Measurements from ENCODE around the gene AIDA. TPM values are rescaled to one million over a fixed set of nuclear protein-coding genes. Genes with fewer than 3 reads are reported as not detected.

Gene AIDA
- polyA plus RNA-seq, 2 of the 4 experiments (the other 2 are of a cell fraction) = 50.3 to 90.1 TPM

DNA sequence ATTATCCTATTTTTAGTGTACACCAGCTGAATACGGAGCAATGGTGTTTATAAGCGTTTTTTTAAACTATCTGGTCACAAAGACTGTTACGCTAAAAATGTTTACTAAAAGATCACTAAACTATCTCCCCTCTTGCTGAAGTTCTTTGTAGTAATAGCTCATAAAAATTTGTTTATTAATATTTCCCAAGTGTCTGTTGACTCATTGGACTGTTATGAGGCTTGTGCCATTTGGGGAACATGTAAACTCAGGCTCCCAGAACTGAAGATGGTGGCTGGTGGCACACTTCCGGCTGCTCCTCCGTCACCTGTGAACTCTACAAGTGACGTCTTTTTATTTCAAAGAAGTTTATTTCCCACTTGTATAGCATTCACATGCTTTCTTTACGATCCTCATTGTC lies 46.3 kb downstream of the AIDA start:
- POLR2A ChIA-PET = no interaction called here
- FAIRE-seq = no peak
- H3K9me3 ChIP-seq = no peaks in the 10 kb centered on the region
- 90% methylated on average over 7 of the region's 7 CpGs for WGBS (ENCODE audit: missing lambda C conversion rate)
- TF ChIP-seq POLR2AphosphoS2 (conservative IDR thresholded peaks at IDR 0.05; ENCODE audit: low read length) = no peak
- TF ChIP-seq, protein P1, sequence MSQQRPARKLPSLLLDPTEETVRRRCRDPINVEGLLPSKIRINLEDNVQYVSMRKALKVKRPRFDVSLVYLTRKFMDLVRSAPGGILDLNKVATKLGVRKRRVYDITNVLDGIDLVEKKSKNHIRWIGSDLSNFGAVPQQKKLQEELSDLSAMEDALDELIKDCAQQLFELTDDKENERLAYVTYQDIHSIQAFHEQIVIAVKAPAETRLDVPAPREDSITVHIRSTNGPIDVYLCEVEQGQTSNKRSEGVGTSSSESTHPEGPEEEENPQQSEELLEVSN (IDR thresholded peaks at IDR 0.05; ENCODE audit: borderline replicate concordance, low read depth) = no peak
- no peak for TF ChIP-seq KDM5A (IDR thresholded peaks at IDR 0.05)
- TF ChIP-seq HDAC2 (IDR thresholded peaks at IDR 0.05) = no peak
- TF ChIP-seq, protein P2, sequence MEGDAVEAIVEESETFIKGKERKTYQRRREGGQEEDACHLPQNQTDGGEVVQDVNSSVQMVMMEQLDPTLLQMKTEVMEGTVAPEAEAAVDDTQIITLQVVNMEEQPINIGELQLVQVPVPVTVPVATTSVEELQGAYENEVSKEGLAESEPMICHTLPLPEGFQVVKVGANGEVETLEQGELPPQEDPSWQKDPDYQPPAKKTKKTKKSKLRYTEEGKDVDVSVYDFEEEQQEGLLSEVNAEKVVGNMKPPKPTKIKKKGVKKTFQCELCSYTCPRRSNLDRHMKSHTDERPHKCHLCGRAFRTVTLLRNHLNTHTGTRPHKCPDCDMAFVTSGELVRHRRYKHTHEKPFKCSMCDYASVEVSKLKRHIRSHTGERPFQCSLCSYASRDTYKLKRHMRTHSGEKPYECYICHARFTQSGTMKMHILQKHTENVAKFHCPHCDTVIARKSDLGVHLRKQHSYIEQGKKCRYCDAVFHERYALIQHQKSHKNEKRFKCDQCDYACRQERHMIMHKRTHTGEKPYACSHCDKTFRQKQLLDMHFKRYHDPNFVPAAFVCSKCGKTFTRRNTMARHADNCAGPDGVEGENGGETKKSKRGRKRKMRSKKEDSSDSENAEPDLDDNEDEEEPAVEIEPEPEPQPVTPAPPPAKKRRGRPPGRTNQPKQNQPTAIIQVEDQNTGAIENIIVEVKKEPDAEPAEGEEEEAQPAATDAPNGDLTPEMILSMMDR (IDR thresholded peaks at IDR 0.05) = no peak
- TF ChIP-seq, protein P3, sequence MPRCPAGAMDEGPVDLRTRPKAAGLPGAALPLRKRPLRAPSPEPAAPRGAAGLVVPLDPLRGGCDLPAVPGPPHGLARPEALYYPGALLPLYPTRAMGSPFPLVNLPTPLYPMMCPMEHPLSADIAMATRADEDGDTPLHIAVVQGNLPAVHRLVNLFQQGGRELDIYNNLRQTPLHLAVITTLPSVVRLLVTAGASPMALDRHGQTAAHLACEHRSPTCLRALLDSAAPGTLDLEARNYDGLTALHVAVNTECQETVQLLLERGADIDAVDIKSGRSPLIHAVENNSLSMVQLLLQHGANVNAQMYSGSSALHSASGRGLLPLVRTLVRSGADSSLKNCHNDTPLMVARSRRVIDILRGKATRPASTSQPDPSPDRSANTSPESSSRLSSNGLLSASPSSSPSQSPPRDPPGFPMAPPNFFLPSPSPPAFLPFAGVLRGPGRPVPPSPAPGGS (IDR thresholded peaks at IDR 0.05) = no peak
- DNase-seq (ENCODE audit: low read depth in 1 of 2, low spot score in 1 of 2) = no peak
- ATAC-seq = no peak
- no peaks in the 10 kb centered on the region for H3K4me1 ChIP-seq
- no peak overlapping the region for H3K4me2 ChIP-seq
- CTCF ChIA-PET = no interaction called here
- no peak overlapping the region for H3K27ac ChIP-seq
- H3K4me3 ChIP-seq = no peak overlapping the region

DNA sequence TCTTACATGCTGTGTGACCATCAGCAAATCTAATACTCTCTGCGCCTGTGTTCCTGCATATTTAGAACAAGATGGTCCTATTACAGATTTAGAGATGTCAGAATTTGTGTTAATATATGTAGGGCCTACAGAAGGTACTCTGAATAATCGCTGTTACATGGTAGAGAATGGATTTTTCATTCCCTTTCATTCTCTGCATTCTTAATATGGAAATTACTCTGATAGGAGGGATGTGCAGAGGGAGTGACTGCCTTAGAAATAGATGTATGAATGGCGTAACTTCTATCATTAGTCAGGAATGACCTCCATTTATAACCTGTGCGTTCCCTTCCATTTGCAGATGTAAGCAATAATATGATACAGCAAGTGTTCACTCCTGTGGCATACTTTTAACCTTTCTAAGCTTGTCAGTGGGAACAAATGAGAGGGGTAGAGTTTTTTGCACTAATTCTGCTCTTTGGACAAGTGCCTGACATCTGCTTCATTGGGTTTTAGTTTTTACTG lies 48.8 kb downstream of the AIDA start:
- Histone ChIP-seq H3K4me3 (no peak overlapping the region), H3K9me3 (no peaks in the 10 kb centered on the region), H3K4me1 (no peaks in the 10 kb centered on the region), H3K27ac (no peak overlapping the region), H3K4me2 (no peak overlapping the region)
- TF ChIP-seq CEBPB (IDR thresholded peaks at IDR 0.05) (no peak), NR3C1 (IDR thresholded peaks at IDR 0.05) (no peak), JUN (IDR thresholded peaks at IDR 0.05) (no peak), CHD4 (IDR thresholded peaks at IDR 0.05; ENCODE audit: borderline replicate concordance) (no peak), GATA3 (IDR thresholded peaks at IDR 0.05; ENCODE audit: borderline replicate concordance) (no peak), POLR2A (IDR thresholded peaks at IDR 0.05; ENCODE audit: low read length) (no peak), FOSL2 (IDR thresholded peaks at IDR 0.05) (no peak), FOSL2 (CRISPR knock-in tag; IDR thresholded peaks at IDR 0.05) (no peak), PHF8 (IDR thresholded peaks at IDR 0.05; ENCODE audit: borderline replicate concordance, low read depth) (no peak), RARB (CRISPR knock-in tag; IDR thresholded peaks at IDR 0.05) (no peak), FOSB (CRISPR knock-in tag; IDR thresholded peaks at IDR 0.05) (no peak), HOXA7 (CRISPR knock-in tag; IDR thresholded peaks at IDR 0.05) (no peak), NPAS2 (CRISPR knock-in tag; IDR thresholded peaks at IDR 0.05; ENCODE audit: borderline replicate concordance) (no peak), RCOR1 (IDR thresholded peaks at IDR 0.05; ENCODE audit: low read depth, low read length) (no peak), HOXB5 (CRISPR knock-in tag; IDR thresholded peaks at IDR 0.05) (no peak)
- TF ChIP-seq, protein P4, sequence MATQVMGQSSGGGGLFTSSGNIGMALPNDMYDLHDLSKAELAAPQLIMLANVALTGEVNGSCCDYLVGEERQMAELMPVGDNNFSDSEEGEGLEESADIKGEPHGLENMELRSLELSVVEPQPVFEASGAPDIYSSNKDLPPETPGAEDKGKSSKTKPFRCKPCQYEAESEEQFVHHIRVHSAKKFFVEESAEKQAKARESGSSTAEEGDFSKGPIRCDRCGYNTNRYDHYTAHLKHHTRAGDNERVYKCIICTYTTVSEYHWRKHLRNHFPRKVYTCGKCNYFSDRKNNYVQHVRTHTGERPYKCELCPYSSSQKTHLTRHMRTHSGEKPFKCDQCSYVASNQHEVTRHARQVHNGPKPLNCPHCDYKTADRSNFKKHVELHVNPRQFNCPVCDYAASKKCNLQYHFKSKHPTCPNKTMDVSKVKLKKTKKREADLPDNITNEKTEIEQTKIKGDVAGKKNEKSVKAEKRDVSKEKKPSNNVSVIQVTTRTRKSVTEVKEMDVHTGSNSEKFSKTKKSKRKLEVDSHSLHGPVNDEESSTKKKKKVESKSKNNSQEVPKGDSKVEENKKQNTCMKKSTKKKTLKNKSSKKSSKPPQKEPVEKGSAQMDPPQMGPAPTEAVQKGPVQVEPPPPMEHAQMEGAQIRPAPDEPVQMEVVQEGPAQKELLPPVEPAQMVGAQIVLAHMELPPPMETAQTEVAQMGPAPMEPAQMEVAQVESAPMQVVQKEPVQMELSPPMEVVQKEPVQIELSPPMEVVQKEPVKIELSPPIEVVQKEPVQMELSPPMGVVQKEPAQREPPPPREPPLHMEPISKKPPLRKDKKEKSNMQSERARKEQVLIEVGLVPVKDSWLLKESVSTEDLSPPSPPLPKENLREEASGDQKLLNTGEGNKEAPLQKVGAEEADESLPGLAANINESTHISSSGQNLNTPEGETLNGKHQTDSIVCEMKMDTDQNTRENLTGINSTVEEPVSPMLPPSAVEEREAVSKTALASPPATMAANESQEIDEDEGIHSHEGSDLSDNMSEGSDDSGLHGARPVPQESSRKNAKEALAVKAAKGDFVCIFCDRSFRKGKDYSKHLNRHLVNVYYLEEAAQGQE (IDR thresholded peaks at IDR 0.05) = no peak
- TF ChIP-seq, protein P5, sequence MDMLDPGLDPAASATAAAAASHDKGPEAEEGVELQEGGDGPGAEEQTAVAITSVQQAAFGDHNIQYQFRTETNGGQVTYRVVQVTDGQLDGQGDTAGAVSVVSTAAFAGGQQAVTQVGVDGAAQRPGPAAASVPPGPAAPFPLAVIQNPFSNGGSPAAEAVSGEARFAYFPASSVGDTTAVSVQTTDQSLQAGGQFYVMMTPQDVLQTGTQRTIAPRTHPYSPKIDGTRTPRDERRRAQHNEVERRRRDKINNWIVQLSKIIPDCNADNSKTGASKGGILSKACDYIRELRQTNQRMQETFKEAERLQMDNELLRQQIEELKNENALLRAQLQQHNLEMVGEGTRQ (IDR thresholded peaks at IDR 0.05) = no peak
- TF ChIP-seq, protein P6, sequence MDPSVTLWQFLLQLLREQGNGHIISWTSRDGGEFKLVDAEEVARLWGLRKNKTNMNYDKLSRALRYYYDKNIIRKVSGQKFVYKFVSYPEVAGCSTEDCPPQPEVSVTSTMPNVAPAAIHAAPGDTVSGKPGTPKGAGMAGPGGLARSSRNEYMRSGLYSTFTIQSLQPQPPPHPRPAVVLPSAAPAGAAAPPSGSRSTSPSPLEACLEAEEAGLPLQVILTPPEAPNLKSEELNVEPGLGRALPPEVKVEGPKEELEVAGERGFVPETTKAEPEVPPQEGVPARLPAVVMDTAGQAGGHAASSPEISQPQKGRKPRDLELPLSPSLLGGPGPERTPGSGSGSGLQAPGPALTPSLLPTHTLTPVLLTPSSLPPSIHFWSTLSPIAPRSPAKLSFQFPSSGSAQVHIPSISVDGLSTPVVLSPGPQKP (IDR thresholded peaks at IDR 0.05; ENCODE audit: low read depth, low read length) = no peak
- CTCF ChIA-PET = no interaction called here
- no peak for DNase-seq (ENCODE audit: low read depth in 1 of 2, low spot score in 1 of 2)
- no peak for ATAC-seq
- POLR2A ChIA-PET = no interaction called here
- FAIRE-seq = no peak
- 89% methylated on average over 4 of the region's 4 CpGs for WGBS (ENCODE audit: missing lambda C conversion rate)

Measured in A549 (cell line).